ENCODE data around the gene CAB39L. TPM values are rescaled to one million over a fixed set of nuclear protein-coding genes. Genes with fewer than 3 reads are reported as not detected.
A peak's percentile ranks its signal among the peaks of the same experiment; 100 is the strongest.
"Not testable (repeated sequence)": the region's sequence is repeated elsewhere in the genome, so short reads cannot be mapped to it uniquely, and the experiment has no call there.

The CAB39L gene
- total and polyA plus RNA-seq, 2 of the 13 experiments (the other 11 are each of a cell fraction or from before 2014, with no cell fraction given) = 3.1 to 6.1 TPM

- H2AFZ ChIP-seq (ENCODE audit: low read length); FAIRE-seq; H3K79me2 ChIP-seq (ENCODE audit: insufficient read depth, low read length): not testable (repeated sequence)
These were observed 149.1 kb downstream of the CAB39L start for GRCh38 chr13:49294723-49295122.

DNA sequence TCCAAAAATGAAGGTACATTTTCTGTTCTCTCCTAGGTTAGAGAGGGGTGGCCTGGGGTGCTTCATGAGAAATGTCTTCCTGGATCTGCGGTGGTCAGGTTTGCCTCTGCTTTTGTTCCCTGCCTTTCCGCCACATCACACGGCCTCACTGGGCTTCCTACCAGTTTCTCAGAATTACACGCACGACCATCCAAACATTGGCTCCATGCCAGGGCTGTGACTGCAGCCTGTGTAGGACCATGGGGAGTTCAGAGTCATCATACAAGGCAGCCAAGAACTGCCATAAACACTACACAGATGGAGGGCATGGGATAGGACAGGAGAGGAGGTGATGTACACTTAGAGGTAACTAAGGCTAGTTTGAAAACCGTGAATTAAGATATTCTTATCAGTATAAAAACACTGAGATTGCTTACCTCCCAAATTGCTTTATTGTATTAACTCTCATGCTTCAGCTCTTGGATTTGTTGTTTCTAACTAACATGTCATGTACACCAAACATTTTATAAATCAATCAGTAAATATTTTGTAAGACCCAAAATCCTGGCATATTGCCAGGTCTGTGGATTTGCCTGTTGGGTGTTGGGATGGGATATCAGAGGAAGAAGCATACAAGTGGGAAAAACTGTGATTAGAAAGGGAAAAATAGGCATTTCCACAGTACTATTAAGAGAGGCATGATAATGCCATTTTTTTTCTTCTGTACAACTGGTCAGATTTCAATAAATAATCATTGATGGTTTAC, 150.9 kb downstream of the CAB39L start:
- WGBS (ENCODE audit: low lambda C conversion rate) = 81% methylated on average over 6 of the region's 6 CpGs
- intact Hi-C loops (cut with micrococcal nuclease; ENCODE audit: unreplicated experiment) (no loop called here), in situ Hi-C loops (cut with HindIII; ENCODE audit: extremely low pct_ligation_motif_present, low pct_unique_long_range_greater_than_20kb) (no loop called here)
- no peak for ATAC-seq
- no peaks in the 10 kb centered on the region for H4K20me1 ChIP-seq (ENCODE audit: insufficient read depth, low read length)
- H3K4me2 ChIP-seq (ENCODE audit: low read depth, low read length) = no peak overlapping the region
- DNase-seq (ENCODE audit: low spot score) = no peak
- H3K79me2 ChIP-seq (ENCODE audit: insufficient read depth, low read length) = no peaks in the 10 kb centered on the region
- no peak overlapping the region for H3K4me3 ChIP-seq (replicated peaks in 1 of 3; ENCODE audit: insufficient read depth in 1 of 3, low read depth in 2 of 3, low read length in 3 of 3)
- no peak overlapping the region for H3K9ac ChIP-seq (ENCODE audit: insufficient read depth, low read depth, low read length)
- no TSS peak for BruUV-seq (replicated peaks)
- no peaks in the 10 kb centered on the region for H3K36me3 ChIP-seq (replicated peaks in 1 of 2; ENCODE audit: control insufficient read depth in 1 of 2, insufficient read depth in 2 of 2, low read length in 2 of 2)
- H3K9me3 ChIP-seq (ENCODE audit: low read length) = no peaks in the 10 kb centered on the region
- no peak for FAIRE-seq
- no peaks in the 10 kb centered on the region for H3K27me3 ChIP-seq (ENCODE audit: control insufficient read depth in 1 of 2, insufficient read depth in 2 of 2, low read length in 2 of 2)
- H3K27ac ChIP-seq (ENCODE audit: extremely low read length, insufficient read depth, low read length) = no peak overlapping the region
- POLR2A ChIA-PET = no interaction called here
- TF ChIP-seq ZNF432 (CRISPR knock-in tag; IDR thresholded peaks at IDR 0.05; ENCODE audit: borderline replicate concordance) (no peak), RAD51 (IDR thresholded peaks at IDR 0.05; ENCODE audit: borderline replicate concordance) (no peak), LCORL (IDR thresholded peaks at IDR 0.05) (peak; percentile 86), LCORL (CRISPR knock-in tag; IDR thresholded peaks at IDR 0.05) (no peak)
- CTCF ChIA-PET (ENCODE audit: low intra/inter-chr PET ratio, low total read pairs) = no interaction called here
- H2AFZ ChIP-seq (ENCODE audit: low read length) = no peak overlapping the region
- peaks cover 26% of the 10 kb centered on the region for H3K4me1 ChIP-seq (ENCODE audit: insufficient read depth, low read length)

More at GRCh38 chr13:49294723-49295122, 149.1 kb downstream of the CAB39L start:
- ATAC-seq; H3K27me3 ChIP-seq (ENCODE audit: control insufficient read depth in 1 of 2, insufficient read depth in 2 of 2, low read length in 2 of 2); in situ Hi-C loops (cut with HindIII; ENCODE audit: extremely low pct_ligation_motif_present, low pct_unique_long_range_greater_than_20kb); H4K20me1 ChIP-seq (ENCODE audit: insufficient read depth, low read length); H3K4me2 ChIP-seq (ENCODE audit: low read depth, low read length); DNase-seq (ENCODE audit: low spot score); H3K27ac ChIP-seq (ENCODE audit: extremely low read length, insufficient read depth, low read length); H3K9me3 ChIP-seq (ENCODE audit: low read length); POLR2A ChIA-PET; H3K36me3 ChIP-seq (replicated peaks in 1 of 2; ENCODE audit: control insufficient read depth in 1 of 2, insufficient read depth in 2 of 2, low read length in 2 of 2); H3K4me3 ChIP-seq (replicated peaks in 1 of 3; ENCODE audit: insufficient read depth in 1 of 3, low read depth in 2 of 3, low read length in 3 of 3); CTCF ChIA-PET (ENCODE audit: low intra/inter-chr PET ratio, low total read pairs); H3K9ac ChIP-seq (ENCODE audit: insufficient read depth, low read depth, low read length); intact Hi-C loops (cut with micrococcal nuclease; ENCODE audit: unreplicated experiment); BruUV-seq (replicated peaks): not testable (repeated sequence)
- peaks cover 44% of the 10 kb centered on the region for H3K4me1 ChIP-seq (ENCODE audit: insufficient read depth, low read length)
- 97% methylated on average over 6 of the region's 6 CpGs for WGBS (ENCODE audit: low lambda C conversion rate)

Data from HepG2 (cell line).